Measurements from ENCODE around the gene TBC1D5. TPM values are rescaled to one million over a fixed set of nuclear protein-coding genes. Genes with fewer than 3 reads are reported as not detected.

Gene TBC1D5
- total RNA-seq, 1 donor from 2014 or later, result 32.1 TPM

DNA sequence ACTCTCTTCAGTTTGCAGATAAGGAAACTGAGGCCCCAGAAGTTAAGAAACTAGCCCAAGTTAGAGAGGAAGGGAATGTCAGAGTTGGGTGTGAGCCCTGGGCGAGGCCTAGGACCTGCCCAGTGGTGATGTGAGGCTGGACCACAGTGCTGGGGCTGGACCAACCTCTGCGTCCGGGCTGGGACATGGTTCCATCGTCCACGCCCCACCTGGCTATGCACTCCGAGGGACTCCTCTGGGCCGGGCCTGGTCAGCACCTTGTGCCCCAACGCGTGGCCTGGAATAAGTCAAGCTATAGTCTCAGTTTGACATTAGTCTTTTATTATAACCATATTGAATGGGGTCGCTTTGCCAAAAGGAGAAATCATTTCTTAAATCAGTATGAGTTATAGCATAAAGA, 585.6 kb downstream of the TBC1D5 start:
- DNase-seq (ENCODE audit: low read depth), result no peak
- TF ChIP-seq, protein P1, sequence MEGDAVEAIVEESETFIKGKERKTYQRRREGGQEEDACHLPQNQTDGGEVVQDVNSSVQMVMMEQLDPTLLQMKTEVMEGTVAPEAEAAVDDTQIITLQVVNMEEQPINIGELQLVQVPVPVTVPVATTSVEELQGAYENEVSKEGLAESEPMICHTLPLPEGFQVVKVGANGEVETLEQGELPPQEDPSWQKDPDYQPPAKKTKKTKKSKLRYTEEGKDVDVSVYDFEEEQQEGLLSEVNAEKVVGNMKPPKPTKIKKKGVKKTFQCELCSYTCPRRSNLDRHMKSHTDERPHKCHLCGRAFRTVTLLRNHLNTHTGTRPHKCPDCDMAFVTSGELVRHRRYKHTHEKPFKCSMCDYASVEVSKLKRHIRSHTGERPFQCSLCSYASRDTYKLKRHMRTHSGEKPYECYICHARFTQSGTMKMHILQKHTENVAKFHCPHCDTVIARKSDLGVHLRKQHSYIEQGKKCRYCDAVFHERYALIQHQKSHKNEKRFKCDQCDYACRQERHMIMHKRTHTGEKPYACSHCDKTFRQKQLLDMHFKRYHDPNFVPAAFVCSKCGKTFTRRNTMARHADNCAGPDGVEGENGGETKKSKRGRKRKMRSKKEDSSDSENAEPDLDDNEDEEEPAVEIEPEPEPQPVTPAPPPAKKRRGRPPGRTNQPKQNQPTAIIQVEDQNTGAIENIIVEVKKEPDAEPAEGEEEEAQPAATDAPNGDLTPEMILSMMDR (conservative IDR thresholded peaks at IDR 0.05; ENCODE audit: low read depth, low read length), result no peak
- no peak overlapping the region for H3K4me3 ChIP-seq (ENCODE audit: low read depth, low read length)

DNA sequence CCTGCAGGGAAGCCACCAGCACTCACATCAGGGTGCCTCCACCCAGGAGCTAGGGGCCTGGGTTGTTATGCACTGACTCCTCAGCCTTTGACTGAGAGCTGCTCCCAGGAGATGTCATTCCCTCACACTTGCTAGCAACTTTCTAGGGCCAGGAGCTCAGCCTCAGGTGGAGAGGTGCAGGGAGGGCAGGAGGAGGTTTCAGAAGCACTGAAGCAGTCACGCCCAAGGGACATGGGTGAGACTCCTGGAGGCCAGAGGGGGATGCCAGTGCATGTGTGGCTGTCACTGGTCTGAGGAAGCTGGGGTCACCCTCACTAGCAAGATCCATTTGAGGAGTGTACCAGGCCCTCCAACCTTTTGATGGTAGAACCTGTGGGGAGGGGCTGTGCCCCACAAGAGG, 586.5 kb downstream of the TBC1D5 start:
- TF ChIP-seq, protein P1 (conservative IDR thresholded peaks at IDR 0.05; ENCODE audit: low read depth, low read length), result no peak
- no peak for DNase-seq (ENCODE audit: low read depth)
- H3K4me3 ChIP-seq (ENCODE audit: low read depth, low read length), result no peak overlapping the region

DNA sequence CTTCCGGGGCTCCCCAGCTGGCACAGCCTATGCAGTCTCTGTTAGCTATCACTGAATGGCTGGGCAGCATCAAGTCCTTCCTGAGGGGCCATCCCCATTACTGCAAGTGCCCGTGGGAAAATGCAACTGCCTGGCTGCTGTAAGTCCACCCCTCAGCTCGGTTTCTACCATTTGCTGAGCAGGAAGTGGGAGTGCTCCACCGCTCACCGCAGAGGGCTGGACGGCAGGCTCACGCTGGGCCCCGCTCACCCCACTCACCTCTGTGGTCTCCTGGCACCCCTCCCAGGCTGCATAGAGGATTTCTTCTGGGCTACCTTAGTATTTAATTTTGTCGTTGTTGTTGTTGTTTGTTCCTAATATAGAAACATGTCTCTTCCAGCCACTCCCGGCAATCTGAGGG, 587.5 kb downstream of the TBC1D5 start:
- no peak for DNase-seq (ENCODE audit: low read depth)
- no peak overlapping the region for H3K4me3 ChIP-seq (ENCODE audit: low read depth, low read length)
- TF ChIP-seq, protein P1 (conservative IDR thresholded peaks at IDR 0.05; ENCODE audit: low read depth, low read length), result no peak

DNA sequence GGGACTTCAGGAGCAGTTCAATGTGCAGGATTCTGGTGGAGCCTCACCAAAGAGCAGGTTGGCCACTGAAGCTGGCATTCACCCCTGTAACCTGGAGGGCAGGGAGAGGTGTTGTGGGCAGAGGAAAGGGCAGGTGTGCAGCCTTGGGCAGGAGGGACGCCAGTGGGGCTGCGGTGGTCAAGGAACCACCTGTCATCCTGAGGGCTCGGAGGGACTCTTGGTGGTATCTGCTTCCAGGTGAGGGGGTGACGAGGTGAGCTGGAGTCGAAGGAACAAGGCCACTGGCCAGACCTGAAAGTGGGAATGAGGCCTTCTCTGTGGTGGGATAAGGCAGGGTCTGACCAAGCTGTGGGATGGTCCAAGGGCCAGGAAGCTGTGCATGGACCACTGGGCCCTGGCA, 588.2 kb downstream of the TBC1D5 start:
- TF ChIP-seq, protein P1 (conservative IDR thresholded peaks at IDR 0.05; ENCODE audit: low read depth, low read length), result no peak
- DNase-seq (ENCODE audit: low read depth), result no peak
- no peak overlapping the region for H3K4me3 ChIP-seq (ENCODE audit: low read depth, low read length)

DNA sequence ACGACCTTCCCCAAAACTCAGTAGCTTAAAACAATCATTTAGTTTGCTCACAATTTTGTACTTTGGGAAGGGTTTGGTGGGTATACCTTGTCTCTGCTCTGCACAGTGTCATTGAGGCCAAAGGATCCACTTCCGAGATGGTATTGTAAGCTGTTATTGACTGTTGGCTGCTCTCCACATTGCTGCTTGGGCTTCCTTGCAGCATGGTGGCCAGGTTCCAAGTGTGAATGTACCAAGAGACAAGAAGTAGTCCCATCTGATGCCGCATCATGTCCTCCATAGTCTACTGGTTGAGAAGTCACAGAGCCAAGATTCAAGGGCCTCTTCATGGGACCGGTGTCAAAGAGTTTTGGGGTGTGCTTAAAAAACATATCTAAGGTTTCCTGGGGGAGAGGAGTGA, 589.2 kb downstream of the TBC1D5 start:
- H3K4me3 ChIP-seq (ENCODE audit: low read depth, low read length), result no peak overlapping the region
- TF ChIP-seq, protein P1 (conservative IDR thresholded peaks at IDR 0.05; ENCODE audit: low read depth, low read length), result no peak
- no peak for DNase-seq (ENCODE audit: low read depth)

DNA sequence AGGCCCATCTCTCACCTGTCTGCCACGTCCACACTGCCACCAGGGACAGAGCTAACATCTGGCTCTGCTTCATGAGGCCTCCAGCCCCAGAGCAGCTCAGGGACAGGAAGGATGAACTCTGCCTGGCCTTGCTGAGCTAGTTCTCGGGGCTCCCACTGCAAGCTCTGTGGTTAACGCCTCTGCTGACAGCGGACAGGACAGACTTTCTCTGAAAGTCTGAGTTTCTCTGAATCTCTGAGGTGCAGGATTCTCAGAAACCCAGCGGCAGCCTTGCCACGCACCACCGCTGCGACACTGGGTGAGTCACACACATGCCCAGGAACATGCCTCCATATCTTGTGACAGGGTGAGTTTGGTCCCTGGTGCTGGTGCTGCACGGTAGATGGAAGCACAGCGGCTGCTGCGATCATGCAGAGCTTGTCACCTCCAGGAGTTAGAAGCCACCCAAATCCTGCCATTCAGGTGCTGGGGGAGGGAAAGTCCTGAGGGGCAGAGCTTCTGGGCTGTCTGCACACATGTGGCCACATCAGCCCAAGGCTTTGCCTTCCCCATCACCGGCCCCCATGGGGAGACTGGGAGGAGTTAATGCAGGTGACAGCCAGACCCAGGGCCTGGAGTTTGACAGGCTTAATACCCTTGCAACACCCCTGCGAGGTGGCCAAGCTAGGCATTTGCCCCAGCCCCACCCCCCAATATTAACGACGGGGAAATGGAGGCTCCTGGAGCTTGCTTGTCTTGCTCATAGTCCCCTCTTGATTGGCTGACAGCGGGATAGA, 590.6 kb downstream of the TBC1D5 start:
- TF ChIP-seq, protein P1 (conservative IDR thresholded peaks at IDR 0.05; ENCODE audit: low read depth, low read length), result no peak
- H3K4me3 ChIP-seq (ENCODE audit: low read depth, low read length), result no peak overlapping the region
- DNase-seq (ENCODE audit: low read depth), result no peak

DNA sequence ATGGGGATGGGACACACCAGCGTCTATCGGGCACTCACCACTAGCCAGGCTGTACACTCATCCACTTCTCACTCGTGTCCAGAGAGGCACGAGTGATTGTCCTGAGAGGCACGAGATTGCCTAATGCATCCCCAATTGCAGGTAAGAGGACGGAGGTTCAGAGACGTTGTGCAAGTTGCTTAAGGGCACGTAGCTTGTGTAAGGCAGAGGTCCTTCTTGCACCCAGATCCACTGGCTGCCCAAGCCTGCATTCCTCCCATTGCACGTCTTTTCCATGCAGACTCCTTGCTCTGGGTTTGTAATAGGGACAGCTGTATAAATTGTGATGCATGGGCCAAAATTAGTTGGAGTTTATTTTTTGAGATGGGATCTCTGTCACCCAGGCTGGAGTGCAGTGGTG, 593.4 kb downstream of the TBC1D5 start:
- no peak for DNase-seq (ENCODE audit: low read depth)
- no peak overlapping the region for H3K4me3 ChIP-seq (ENCODE audit: low read depth, low read length)
- TF ChIP-seq, protein P1 (conservative IDR thresholded peaks at IDR 0.05; ENCODE audit: low read depth, low read length), result no peak

All from epithelial cell of proximal tubule (primary cell).